Activated naive CD8-positive, alpha-beta T cell treated with anti-CD3 and anti-CD28 coated beads, Interleukin-2, amount 10 ng/mL, durations not matched to agents 7 days and 5 days (primary cell): ENCODE results near the gene ZFHX3. TPM values are rescaled to one million over a fixed set of nuclear protein-coding genes. Genes with fewer than 3 reads are reported as not detected.
A peak's percentile ranks its signal among the peaks of the same experiment; 100 is the strongest.

ENCODE experiments used
- ATAC-seq: fragments of 150-1000 bp; cut with Tn5 transposase; one replicate; pipeline ENCODE4 v1.10.0; 2021; ENCODE audit warnings: low read depth, moderate library complexity
- POLR2A ChIA-PET: fragments of 350-600 bp; sonication (Branson Sonifier 250); formaldehyde crosslinking; loops from one replicate; lab custom pipeline; 2021; ENCODE audit warnings: antibody characterized with exemption; lab: Charles Lee
- DNase-seq: peaks from one replicate; pipeline ENCODE4 v3.0.0; 2021
- H3K27ac Mint-ChIP-seq: one replicate; pipeline ENCODE4 v1.8.0; 2022; ENCODE audit warnings: mild to moderate bottlenecking, mixed read lengths
- H3K27me3 Mint-ChIP-seq: one replicate; pipeline ENCODE4 v1.8.0; 2022; ENCODE audit warnings: mild to moderate bottlenecking, moderate library complexity, mixed read lengths
- H3K36me3 Mint-ChIP-seq: one replicate; pipeline ENCODE4 v1.8.0; 2021; ENCODE audit warnings: mild to moderate bottlenecking, mixed read lengths
- H3K4me1 Mint-ChIP-seq: one replicate; pipeline ENCODE4 v1.8.0; 2021; ENCODE audit warnings: mixed read lengths
- H3K4me3 Mint-ChIP-seq: one replicate; pipeline ENCODE4 v1.8.0; 2022; ENCODE audit warnings: mild to moderate bottlenecking, moderate library complexity, mixed read lengths
- H3K9me3 Mint-ChIP-seq: one replicate; pipeline ENCODE4 v1.8.0; 2021; ENCODE audit warnings: mixed read lengths
- total RNA-seq, 2 experiments: library from RNA; stranded (reverse); gene quantifications; one replicate each; pipeline ENCODE4 v1.2.3, GENCODE V29; 2021

ZFHX3 gene
- total RNA-seq, 2 experiments from 2014 or later = 1.1 to 1.6 TPM

- H3K27me3 Mint-ChIP-seq = no peaks in the 10 kb centered on the region
- no peaks in the 10 kb centered on the region for H3K36me3 Mint-ChIP-seq
- H3K4me3 Mint-ChIP-seq = no peak overlapping the region
- no peaks in the 10 kb centered on the region for H3K4me1 Mint-ChIP-seq
- ATAC-seq (no peak), DNase-seq (no peak)
- H3K9me3 Mint-ChIP-seq = no peaks in the 10 kb centered on the region
- POLR2A ChIA-PET = no interaction called here
- H3K27ac Mint-ChIP-seq = no peak overlapping the region
Observed at GRCh38 chr16:72805486-72805885, 242.4 kb downstream of the ZFHX3 start.

DNA sequence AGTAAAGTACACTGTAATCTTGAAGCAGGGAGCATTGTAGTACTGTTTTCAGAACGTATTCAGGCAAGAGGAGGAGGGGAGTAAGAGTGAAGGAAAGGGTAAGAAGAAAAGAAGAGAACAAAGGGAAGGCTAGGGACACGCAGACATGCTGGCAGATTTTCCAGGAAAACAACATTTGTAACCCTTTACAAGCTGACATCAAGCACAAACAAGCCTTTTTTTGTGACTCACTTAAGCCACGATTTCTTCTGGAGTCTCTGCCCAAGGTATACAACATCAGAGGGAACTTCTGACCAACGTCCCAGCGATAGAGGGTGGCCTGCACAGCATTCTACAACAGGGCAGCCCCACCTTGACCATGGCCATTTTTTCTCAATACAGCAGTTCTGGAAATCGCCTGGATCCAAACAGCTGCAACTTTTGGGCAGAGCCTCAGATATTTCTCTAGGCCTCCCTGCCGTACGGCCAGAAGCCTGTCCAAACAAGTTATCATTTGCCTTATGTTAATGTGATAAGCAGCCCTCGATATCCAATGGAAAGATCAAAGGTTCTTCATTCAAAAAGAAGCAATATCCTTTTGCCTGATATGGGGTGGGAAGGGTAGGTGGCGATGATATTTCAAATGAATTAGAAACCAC is 247.3 kb downstream of the ZFHX3 start:
- no peak overlapping the region for H3K4me3 Mint-ChIP-seq
- no peaks in the 10 kb centered on the region for H3K4me1 Mint-ChIP-seq
- H3K9me3 Mint-ChIP-seq = no peaks in the 10 kb centered on the region
- DNase-seq (no peak), ATAC-seq (no peak)
- peaks cover 11% of the 10 kb centered on the region for H3K36me3 Mint-ChIP-seq
- POLR2A ChIA-PET = interaction anchor here (1.1 kb wide), 1 partner anchor 14 kb away, joined by 3 read pairs; no protein-coding TSS in a partner anchor
- no peaks in the 10 kb centered on the region for H3K27me3 Mint-ChIP-seq
- no peak overlapping the region for H3K27ac Mint-ChIP-seq

GRCh38 chr16:72798264-72798663 is 249.7 kb downstream of the ZFHX3 start:
- H3K27ac Mint-ChIP-seq = no peak overlapping the region

GRCh38 chr16:72797621-72798020 is 250.3 kb downstream of the ZFHX3 start:
- Mint-ChIP-seq H3K9me3 (no peaks in the 10 kb centered on the region), H3K27ac (no peak overlapping the region), H3K4me3 (no peak overlapping the region), H3K27me3 (no peaks in the 10 kb centered on the region), H3K36me3 (peaks cover 11% of the 10 kb centered on the region), H3K4me1 (no peaks in the 10 kb centered on the region)
- DNase-seq (no peak), ATAC-seq (no peak)
- POLR2A ChIA-PET = no interaction called here

More at GRCh38 chr16:72798264-72798663, 249.7 kb downstream of the ZFHX3 start:
- H3K4me1 Mint-ChIP-seq = no peaks in the 10 kb centered on the region
- no peak overlapping the region for H3K4me3 Mint-ChIP-seq
- H3K36me3 Mint-ChIP-seq = peaks cover 11% of the 10 kb centered on the region
- POLR2A ChIA-PET = no interaction called here
- no peak for ATAC-seq
- no peaks in the 10 kb centered on the region for H3K27me3 Mint-ChIP-seq
- no peak for DNase-seq
- H3K9me3 Mint-ChIP-seq = no peaks in the 10 kb centered on the region

GRCh38 chr16:72796222-72796621 is 251.7 kb downstream of the ZFHX3 start:
- no peaks in the 10 kb centered on the region for H3K4me1 Mint-ChIP-seq
- peaks cover 2% of the 10 kb centered on the region for H3K27me3 Mint-ChIP-seq
- no peaks in the 10 kb centered on the region for H3K9me3 Mint-ChIP-seq
- no peak overlapping the region for H3K27ac Mint-ChIP-seq
- POLR2A ChIA-PET = no interaction called here
- DNase-seq = no peak
- H3K4me3 Mint-ChIP-seq = no peak overlapping the region
- peaks cover 13% of the 10 kb centered on the region for H3K36me3 Mint-ChIP-seq
- no peak for ATAC-seq

DNA sequence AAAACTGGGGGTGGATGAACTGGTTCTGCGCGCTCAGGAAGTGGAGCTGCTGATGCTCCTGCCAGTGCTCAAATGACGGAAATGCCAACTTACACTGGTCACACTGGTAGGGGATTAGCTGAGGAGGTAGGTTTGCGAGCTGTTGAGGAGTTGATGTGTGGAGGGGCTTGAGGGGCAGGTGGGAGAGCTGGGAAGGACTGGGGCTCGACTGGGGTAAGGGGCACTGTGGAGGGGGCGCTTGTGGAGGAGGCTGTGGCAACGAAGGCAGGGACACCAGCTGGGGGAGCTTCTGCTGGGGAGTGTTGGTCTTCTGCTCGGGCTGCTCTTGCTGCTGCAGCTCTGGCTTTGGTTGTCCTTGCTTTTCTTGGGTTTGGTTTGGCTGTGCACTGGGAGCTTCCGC is 252.9 kb downstream of the ZFHX3 start:
- Mint-ChIP-seq H3K4me1 (no peaks in the 10 kb centered on the region), H3K27ac (no peak overlapping the region), H3K4me3 (no peak overlapping the region), H3K36me3 (peaks cover 15% of the 10 kb centered on the region), H3K27me3 (peaks cover 6% of the 10 kb centered on the region), H3K9me3 (no peaks in the 10 kb centered on the region)
- no peak for DNase-seq
- POLR2A ChIA-PET = no interaction called here
- no peak for ATAC-seq

DNA sequence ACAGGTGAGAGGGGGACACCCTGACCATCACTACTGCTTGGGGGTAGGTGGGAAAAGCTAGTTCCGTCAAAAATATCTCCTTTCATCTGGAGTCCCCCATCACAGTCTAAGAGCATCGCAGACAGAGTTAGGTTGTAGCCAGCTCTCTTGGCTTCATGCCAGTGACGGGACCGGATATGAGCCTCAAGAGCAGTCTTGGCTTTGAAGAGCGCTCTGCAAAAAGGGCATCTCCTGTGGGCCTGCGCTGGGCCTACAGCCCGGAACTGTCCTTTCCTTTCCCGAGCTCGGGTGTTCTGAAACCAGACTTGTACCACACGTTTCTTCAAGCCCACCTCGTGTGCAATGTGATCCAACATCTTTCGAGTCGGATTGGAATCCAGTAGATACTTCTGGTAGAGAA is 253.6 kb downstream of the ZFHX3 start:
- Mint-ChIP-seq H3K9me3 (no peaks in the 10 kb centered on the region), H3K36me3 (peaks cover 17% of the 10 kb centered on the region), H3K27ac (no peak overlapping the region), H3K4me1 (no peaks in the 10 kb centered on the region), H3K27me3 (peaks cover 13% of the 10 kb centered on the region), H3K4me3 (no peak overlapping the region)
- POLR2A ChIA-PET = no interaction called here
- ATAC-seq (no peak), DNase-seq (no peak)

GRCh38 chr16:72793716-72794115 is 254.2 kb downstream of the ZFHX3 start:
- H3K27me3 Mint-ChIP-seq = peaks cover 16% of the 10 kb centered on the region
- no peaks in the 10 kb centered on the region for H3K9me3 Mint-ChIP-seq
- H3K4me1 Mint-ChIP-seq = no peaks in the 10 kb centered on the region
- ATAC-seq = no peak
- DNase-seq = no peak
- no peak overlapping the region for H3K4me3 Mint-ChIP-seq
- no peak overlapping the region for H3K27ac Mint-ChIP-seq
- POLR2A ChIA-PET = no interaction called here
- H3K36me3 Mint-ChIP-seq = peaks cover 19% of the 10 kb centered on the region

DNA sequence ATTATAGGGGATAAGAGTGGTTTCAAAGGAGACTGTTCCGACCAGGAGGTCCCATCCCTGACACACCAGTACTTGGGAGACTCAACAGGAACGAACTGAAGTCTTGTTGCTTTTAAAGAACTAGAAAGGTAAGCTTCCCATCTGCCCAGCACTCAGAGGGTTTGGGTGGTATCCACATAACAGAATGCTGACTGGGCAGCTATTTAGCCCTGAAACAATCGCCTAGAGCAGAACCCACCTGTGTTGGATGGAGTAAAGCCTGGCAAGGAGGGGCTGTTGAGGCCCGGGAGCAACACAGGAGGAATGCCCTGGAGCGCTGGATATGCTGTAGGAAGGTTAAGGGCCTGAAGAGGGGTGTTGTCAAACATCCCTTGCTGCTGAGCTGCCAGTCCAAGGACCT is 254.9 kb downstream of the ZFHX3 start:
- Mint-ChIP-seq H3K36me3 (peaks cover 19% of the 10 kb centered on the region), H3K27ac (no peak overlapping the region), H3K27me3 (peaks cover 21% of the 10 kb centered on the region), H3K4me3 (no peak overlapping the region), H3K9me3 (no peaks in the 10 kb centered on the region), H3K4me1 (peaks cover 5% of the 10 kb centered on the region)
- ATAC-seq = no peak
- POLR2A ChIA-PET = no interaction called here
- no peak for DNase-seq

GRCh38 chr16:72791786-72792185 is 256.1 kb downstream of the ZFHX3 start:
- Mint-ChIP-seq H3K27me3 (peaks cover 28% of the 10 kb centered on the region), H3K27ac (no peak overlapping the region)
- POLR2A ChIA-PET = no interaction called here

GRCh38 chr16:72789921-72790320 is 258.0 kb downstream of the ZFHX3 start:
- Mint-ChIP-seq H3K27ac (no peak overlapping the region), H3K27me3 (peaks cover 44% of the 10 kb centered on the region), H3K4me1 (peaks cover 22% of the 10 kb centered on the region), H3K9me3 (no peaks in the 10 kb centered on the region), H3K4me3 (no peak overlapping the region), H3K36me3 (peaks cover 11% of the 10 kb centered on the region)
- DNase-seq (no peak), ATAC-seq (no peak)
- POLR2A ChIA-PET = no interaction called here

More at GRCh38 chr16:72791786-72792185, 256.1 kb downstream of the ZFHX3 start:
- Mint-ChIP-seq H3K9me3 (no peaks in the 10 kb centered on the region), H3K36me3 (peaks cover 17% of the 10 kb centered on the region), H3K4me1 (peaks cover 15% of the 10 kb centered on the region), H3K4me3 (no peak overlapping the region)
- ATAC-seq = no peak
- no peak for DNase-seq

DNA sequence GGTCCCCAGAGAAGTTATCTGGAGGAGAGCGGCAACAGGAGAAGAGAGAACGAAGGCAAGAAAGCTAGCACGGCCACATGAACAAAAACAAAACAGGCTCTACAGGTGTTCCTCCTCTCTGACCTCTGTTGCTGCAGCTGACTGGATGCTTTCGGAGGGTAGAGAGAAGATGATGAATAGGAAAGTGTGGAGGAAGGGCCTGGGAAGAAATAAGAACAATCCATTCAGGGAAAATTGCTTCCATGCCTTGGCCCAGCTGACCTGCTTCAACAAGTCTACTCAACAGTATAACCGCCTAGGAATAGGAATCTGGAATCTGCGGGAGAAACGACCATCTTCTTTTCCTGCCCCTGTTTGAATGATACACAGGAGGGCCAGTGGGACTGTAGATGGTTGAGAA is 258.5 kb downstream of the ZFHX3 start:
- no peak for DNase-seq
- H3K4me3 Mint-ChIP-seq = no peak overlapping the region
- H3K36me3 Mint-ChIP-seq = peaks cover 11% of the 10 kb centered on the region
- POLR2A ChIA-PET = no interaction called here
- H3K27ac Mint-ChIP-seq = no peak overlapping the region
- H3K4me1 Mint-ChIP-seq = peaks cover 23% of the 10 kb centered on the region
- no peaks in the 10 kb centered on the region for H3K9me3 Mint-ChIP-seq
- no peak for ATAC-seq
- peaks cover 48% of the 10 kb centered on the region for H3K27me3 Mint-ChIP-seq

- POLR2A ChIA-PET = no interaction called here
- no peaks in the 10 kb centered on the region for H3K9me3 Mint-ChIP-seq
- ATAC-seq (no peak), DNase-seq (no peak)
- peaks cover 50% of the 10 kb centered on the region for H3K27me3 Mint-ChIP-seq
- peaks cover 25% of the 10 kb centered on the region for H3K4me1 Mint-ChIP-seq
- H3K36me3 Mint-ChIP-seq = peaks cover 11% of the 10 kb centered on the region
- no peak overlapping the region for H3K27ac Mint-ChIP-seq
- peak overlapping the region; percentile 87 for H3K4me3 Mint-ChIP-seq
Observed at GRCh38 chr16:72788269-72788809, 259.6 kb downstream of the ZFHX3 start.
